ENCODE data around the gene PIK3CD.

GRCh38 chr1:9690440-9691107 lies 39.0 kb downstream of the PIK3CD start:
- no peak for TF ChIP-seq CTCF (IDR thresholded peaks at IDR 0.05)
- no peak for TF ChIP-seq POLR2A (IDR thresholded peaks at IDR 0.05)
